HG03575 (cell line): ENCODE measurements around the gene SLC38A11.
"Not testable (repeated sequence)": the region's sequence is repeated elsewhere in the genome, so short reads cannot be mapped to it uniquely, and the experiment has no call there.

Experiments
- ATAC-seq: cut with Tn5 transposase; IDR thresholded peaks from one replicate; pipeline ENCODE4 v1.9.1; 2021; ENCODE audit not compliant: unreplicated experiment, insufficient number of reproducible peaks, low FRiP score; ENCODE audit errors: extremely low read depth

SLC38A11 gene

GRCh38 chr2:164891460-164891859 lies 63.9 kb downstream of the SLC38A11 start:
- no peak for ATAC-seq

GRCh38 chr2:164890544-164890943 lies 64.8 kb downstream of the SLC38A11 start:
- ATAC-seq, result no peak

- ATAC-seq, result no peak
Measured at GRCh38 chr2:164888592-164888991, 66.7 kb downstream of the SLC38A11 start.

GRCh38 chr2:164887434-164888144 lies 67.7 kb downstream of the SLC38A11 start:
- no peak for ATAC-seq

GRCh38 chr2:164882276-164882675 lies 73.0 kb downstream of the SLC38A11 start:
- ATAC-seq, result no peak

- ATAC-seq, result no peak
Measured at GRCh38 chr2:164881524-164881923, 73.8 kb downstream of the SLC38A11 start.

GRCh38 chr2:164879901-164880535 lies 75.3 kb downstream of the SLC38A11 start:
- ATAC-seq, result no peak

- no peak for ATAC-seq
Measured at GRCh38 chr2:164877927-164878326, 77.4 kb downstream of the SLC38A11 start.

- ATAC-seq, result no peak
Measured at GRCh38 chr2:164877169-164877568, 78.2 kb downstream of the SLC38A11 start.

- ATAC-seq, result no peak
Measured at GRCh38 chr2:164875334-164876205, 79.8 kb downstream of the SLC38A11 start.

GRCh38 chr2:164873210-164873908 lies 82.0 kb downstream of the SLC38A11 start:
- ATAC-seq, result no peak

GRCh38 chr2:164871404-164871803 lies 83.9 kb downstream of the SLC38A11 start:
- no peak for ATAC-seq

GRCh38 chr2:164869420-164869772 lies 85.9 kb downstream of the SLC38A11 start:
- no peak for ATAC-seq

GRCh38 chr2:164868563-164869419 lies 86.5 kb downstream of the SLC38A11 start:
- ATAC-seq, result no peak

GRCh38 chr2:164867779-164868397 lies 87.4 kb downstream of the SLC38A11 start:
- no peak for ATAC-seq

- ATAC-seq, result not testable (repeated sequence)
Measured at GRCh38 chr2:164866381-164866780, 88.9 kb downstream of the SLC38A11 start.

GRCh38 chr2:164860694-164861042 lies 94.7 kb downstream of the SLC38A11 start:
- no peak for ATAC-seq
